ENCODE results near the gene CAPN8.

DNA sequence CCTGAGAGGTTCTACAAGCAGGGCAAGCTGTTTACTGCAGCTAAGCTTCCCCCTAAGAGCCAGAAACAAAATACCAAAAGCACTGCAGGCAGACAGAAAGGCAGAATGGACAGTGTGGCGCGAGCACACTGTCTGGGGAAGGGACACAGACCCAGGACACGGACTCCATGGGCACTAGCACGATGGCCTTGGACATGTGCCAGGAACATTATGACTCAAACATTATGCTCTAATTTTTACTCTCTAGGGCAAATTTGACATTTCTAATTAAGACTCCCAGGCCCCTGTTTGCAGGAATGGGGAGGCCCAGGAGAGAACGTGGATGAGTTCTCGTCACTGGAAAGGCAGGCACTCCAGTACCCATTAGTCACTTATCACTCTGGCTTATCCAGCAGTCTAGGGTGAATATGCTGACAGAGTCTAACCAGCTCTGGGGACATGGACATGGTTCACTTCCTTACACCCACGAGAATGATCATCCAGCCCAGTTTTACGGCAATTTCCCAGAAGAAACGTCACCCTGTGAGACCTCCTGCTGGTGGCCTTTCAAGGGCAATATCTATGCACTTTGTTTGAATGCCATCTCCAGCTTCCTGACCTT is 45.1 kb downstream of the CAPN8 start:
- TF ChIP-seq ELF1 (IDR thresholded peaks at IDR 0.05; ENCODE audit: borderline replicate concordance, low read depth) = no peak
- TF ChIP-seq, protein P1, sequence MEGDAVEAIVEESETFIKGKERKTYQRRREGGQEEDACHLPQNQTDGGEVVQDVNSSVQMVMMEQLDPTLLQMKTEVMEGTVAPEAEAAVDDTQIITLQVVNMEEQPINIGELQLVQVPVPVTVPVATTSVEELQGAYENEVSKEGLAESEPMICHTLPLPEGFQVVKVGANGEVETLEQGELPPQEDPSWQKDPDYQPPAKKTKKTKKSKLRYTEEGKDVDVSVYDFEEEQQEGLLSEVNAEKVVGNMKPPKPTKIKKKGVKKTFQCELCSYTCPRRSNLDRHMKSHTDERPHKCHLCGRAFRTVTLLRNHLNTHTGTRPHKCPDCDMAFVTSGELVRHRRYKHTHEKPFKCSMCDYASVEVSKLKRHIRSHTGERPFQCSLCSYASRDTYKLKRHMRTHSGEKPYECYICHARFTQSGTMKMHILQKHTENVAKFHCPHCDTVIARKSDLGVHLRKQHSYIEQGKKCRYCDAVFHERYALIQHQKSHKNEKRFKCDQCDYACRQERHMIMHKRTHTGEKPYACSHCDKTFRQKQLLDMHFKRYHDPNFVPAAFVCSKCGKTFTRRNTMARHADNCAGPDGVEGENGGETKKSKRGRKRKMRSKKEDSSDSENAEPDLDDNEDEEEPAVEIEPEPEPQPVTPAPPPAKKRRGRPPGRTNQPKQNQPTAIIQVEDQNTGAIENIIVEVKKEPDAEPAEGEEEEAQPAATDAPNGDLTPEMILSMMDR (IDR thresholded peaks at IDR 0.05 in 2 of 3, conservative IDR thresholded peaks at IDR 0.05 in 1 of 3; ENCODE audit: borderline replicate concordance in 1 of 3, insufficient read depth in 1 of 3, low read depth in 2 of 3, low read length in 2 of 3) = no peak
- no peak for TF ChIP-seq RAD21 (IDR thresholded peaks at IDR 0.05; ENCODE audit: low read depth)
- TF ChIP-seq POLR2AphosphoS5 (IDR thresholded peaks at IDR 0.05; ENCODE audit: low read depth, low read length) = no peak
- no peak for TF ChIP-seq EZH2 (IDR thresholded peaks at IDR 0.05)
- no peak for TF ChIP-seq SRF (IDR thresholded peaks at IDR 0.05; ENCODE audit: low read depth)
